Prostate gland (tissue), 2 donors: Measurements from ENCODE around the gene PIPOX. TPM values are rescaled to one million over a fixed set of nuclear protein-coding genes. Genes with fewer than 3 reads are reported as not detected.

ENCODE experiments used
- DNase-seq: peaks from one replicate; pipeline ENCODE4 v3.0.0-alpha.2; 2019; ENCODE audit warnings: low spot score
- H3K27ac ChIP-seq, 2 donors: fragments of 200-600 bp; sonication (generic); 2 replicates each; pipeline ENCODE4 v1.5.1; 2017 to 2019
- H3K27me3 ChIP-seq: fragments of 200-600 bp; sonication (generic); replicated peaks from 2 replicates; pipeline ENCODE4 v1.5.1; 2019; ENCODE audit not compliant: insufficient read depth
- H3K36me3 ChIP-seq, 2 donors: fragments of 200-600 bp; sonication (generic); 1 replicate in 1 of 2; 2 replicates in 1 of 2; pipeline versions ENCODE4 v1.5.1 to v1.8.1; 2017 to 2019
- H3K4me1 ChIP-seq: fragments of 200-600 bp; sonication (generic); replicated peaks from 2 replicates; pipeline ENCODE4 v1.5.1; 2019
- H3K4me3 ChIP-seq, 2 donors: fragments of 200-600 bp; sonication (generic); 2 replicates each; pipeline ENCODE4 v1.5.1; 2017 to 2019
- H3K9me3 ChIP-seq: fragments of 200-600 bp; sonication (generic); 2 replicates; pipeline ENCODE4 v1.5.1; 2017
- POLR2A ChIP-seq: fragments of 450-650 bp; IDR thresholded peaks from one replicate; pipeline ENCODE4 v1.6.1; 2016; ENCODE audit warnings: antibody characterized with exemption, mild to moderate bottlenecking
- POLR2AphosphoS5 ChIP-seq: sonication (generic); formaldehyde crosslinking; IDR thresholded peaks from one replicate; pipeline ENCODE4 v1.6.1; 2017; ENCODE audit warnings: antibody characterized with exemption
- WGBS: methylation state at CpG from one replicate; pipeline ENCODE4 v1.1.5; 2018; 5-methylcytosine and 5-hydroxymethylcytosine counted together
- intact Hi-C: fragments of 100-400 bp; cut with DNase I; formaldehyde crosslinking; loops from one replicate; pipeline ENCODE4 v1.14.2; 2022
- total RNA-seq, 2 donors: library from RNA; depleted of rRNA; stranded (reverse); fragments of >200 nt; gene quantifications; one replicate each; pipeline ENCODE4 v1.1.0, GENCODE V29; 2016
- TF ChIP-seq, protein P1 (sequence below), 4 experiments: fragments of 200-600 bp in 2 of 4; fragments of 450-650 bp in 2 of 4; sonication (generic) in 2 of 4; IDR thresholded peaks; 1 replicate in 3 of 4; 2 replicates in 1 of 4; pipeline ENCODE4 v1.5.1; 2016 to 2019; ENCODE audit warnings: antibody characterized with exemption in 4 of 4, mild to moderate bottlenecking in 2 of 4, moderate library complexity in 2 of 4

The PIPOX gene
- total RNA-seq, 2 donors from 2014 or later = 3.1 to 6.2 TPM

DNA sequence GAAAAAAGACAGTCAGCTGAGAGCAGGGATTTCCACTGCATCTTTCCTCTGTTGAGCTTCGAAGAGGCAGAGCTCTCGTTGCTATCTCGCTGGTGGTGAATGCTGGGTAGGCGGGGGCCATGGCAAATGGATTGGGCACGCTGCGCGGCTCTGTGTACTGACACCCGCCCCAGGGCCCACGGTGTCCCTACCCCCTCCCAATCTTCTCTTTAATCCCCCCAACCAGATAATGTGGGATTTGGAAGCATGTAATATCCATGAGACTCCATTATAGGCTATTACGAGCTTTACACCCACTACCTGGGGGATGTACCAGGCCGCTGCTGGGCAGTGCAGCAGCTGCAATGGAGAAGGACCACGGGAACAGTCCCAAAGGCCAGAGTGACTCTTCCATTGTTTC, 8.3 kb downstream of the PIPOX start:
- H3K27ac ChIP-seq = no peak overlapping the region
- TF ChIP-seq POLR2A = no peak
- no peak for TF ChIP-seq POLR2AphosphoS5
- TF ChIP-seq, protein P1, sequence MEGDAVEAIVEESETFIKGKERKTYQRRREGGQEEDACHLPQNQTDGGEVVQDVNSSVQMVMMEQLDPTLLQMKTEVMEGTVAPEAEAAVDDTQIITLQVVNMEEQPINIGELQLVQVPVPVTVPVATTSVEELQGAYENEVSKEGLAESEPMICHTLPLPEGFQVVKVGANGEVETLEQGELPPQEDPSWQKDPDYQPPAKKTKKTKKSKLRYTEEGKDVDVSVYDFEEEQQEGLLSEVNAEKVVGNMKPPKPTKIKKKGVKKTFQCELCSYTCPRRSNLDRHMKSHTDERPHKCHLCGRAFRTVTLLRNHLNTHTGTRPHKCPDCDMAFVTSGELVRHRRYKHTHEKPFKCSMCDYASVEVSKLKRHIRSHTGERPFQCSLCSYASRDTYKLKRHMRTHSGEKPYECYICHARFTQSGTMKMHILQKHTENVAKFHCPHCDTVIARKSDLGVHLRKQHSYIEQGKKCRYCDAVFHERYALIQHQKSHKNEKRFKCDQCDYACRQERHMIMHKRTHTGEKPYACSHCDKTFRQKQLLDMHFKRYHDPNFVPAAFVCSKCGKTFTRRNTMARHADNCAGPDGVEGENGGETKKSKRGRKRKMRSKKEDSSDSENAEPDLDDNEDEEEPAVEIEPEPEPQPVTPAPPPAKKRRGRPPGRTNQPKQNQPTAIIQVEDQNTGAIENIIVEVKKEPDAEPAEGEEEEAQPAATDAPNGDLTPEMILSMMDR (IDR thresholded peaks at IDR 0.05) = no peak
- 81% methylated on average over 12 of the region's 12 CpGs for WGBS
- no peaks in the 10 kb centered on the region for H3K36me3 ChIP-seq
- H3K4me1 ChIP-seq = no peaks in the 10 kb centered on the region
- intact Hi-C loops = no loop called here
- DNase-seq = no peak
- no peaks in the 10 kb centered on the region for H3K27me3 ChIP-seq
- H3K4me3 ChIP-seq = no peak overlapping the region
- H3K9me3 ChIP-seq = no peaks in the 10 kb centered on the region

DNA sequence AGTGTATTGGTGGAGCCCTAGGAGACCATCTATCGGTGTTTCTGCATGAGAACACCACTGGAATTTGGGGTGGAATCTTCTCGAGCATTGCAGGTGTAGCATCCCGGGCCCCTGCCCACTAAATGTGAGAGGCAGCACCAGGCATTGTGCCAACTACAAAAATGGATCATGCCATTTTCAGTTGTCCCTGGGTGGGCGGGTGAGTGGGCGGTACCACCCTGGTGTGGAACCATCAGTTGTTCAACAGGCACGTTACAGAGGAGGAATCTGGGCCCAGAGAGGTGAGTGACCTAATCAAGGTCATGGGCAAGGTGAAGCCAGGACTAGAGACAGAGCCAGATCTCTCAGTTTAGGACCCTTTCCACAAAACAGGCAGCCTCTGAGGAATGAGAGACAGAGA, 8.8 kb downstream of the PIPOX start:
- Histone ChIP-seq H3K4me3 (no peak overlapping the region), H3K27ac (no peak overlapping the region), H3K27me3 (no peaks in the 10 kb centered on the region), H3K36me3 (no peaks in the 10 kb centered on the region), H3K4me1 (no peaks in the 10 kb centered on the region), H3K9me3 (no peaks in the 10 kb centered on the region)
- DNase-seq = no peak
- no peak for TF ChIP-seq POLR2AphosphoS5
- intact Hi-C loops = no loop called here
- 83% methylated on average over 6 of the region's 6 CpGs for WGBS

DNA sequence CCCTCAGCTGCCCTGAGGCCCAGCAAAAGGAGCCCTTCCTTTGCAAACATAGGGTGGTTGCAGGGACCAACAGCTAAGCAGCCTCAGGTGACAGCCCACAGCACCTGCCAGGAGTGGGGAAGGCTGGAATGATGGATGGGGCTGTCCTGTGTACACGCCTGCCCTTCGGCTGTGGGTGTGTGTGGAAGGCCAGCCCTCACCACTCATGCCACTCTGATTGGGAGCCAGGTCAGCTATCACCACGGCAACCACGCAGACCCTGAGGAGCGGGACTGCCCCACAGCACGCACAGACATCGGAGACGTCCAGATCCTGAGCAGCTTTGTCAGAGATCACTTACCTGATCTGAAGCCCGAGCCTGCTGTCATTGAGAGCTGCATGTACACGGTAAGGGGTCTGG, 11.9 kb downstream of the PIPOX start:
- Histone ChIP-seq H3K36me3 (no peaks in the 10 kb centered on the region), H3K4me3 (no peak overlapping the region), H3K27me3 (no peaks in the 10 kb centered on the region), H3K4me1 (no peaks in the 10 kb centered on the region), H3K27ac (no peak overlapping the region), H3K9me3 (no peaks in the 10 kb centered on the region)
- no peak for DNase-seq
- intact Hi-C loops = no loop called here
- 72% methylated on average over 10 of the region's 10 CpGs for WGBS
- TF ChIP-seq POLR2AphosphoS5 (no peak), POLR2A (no peak)
- TF ChIP-seq, protein P1 (IDR thresholded peaks at IDR 0.05) = no peak

DNA sequence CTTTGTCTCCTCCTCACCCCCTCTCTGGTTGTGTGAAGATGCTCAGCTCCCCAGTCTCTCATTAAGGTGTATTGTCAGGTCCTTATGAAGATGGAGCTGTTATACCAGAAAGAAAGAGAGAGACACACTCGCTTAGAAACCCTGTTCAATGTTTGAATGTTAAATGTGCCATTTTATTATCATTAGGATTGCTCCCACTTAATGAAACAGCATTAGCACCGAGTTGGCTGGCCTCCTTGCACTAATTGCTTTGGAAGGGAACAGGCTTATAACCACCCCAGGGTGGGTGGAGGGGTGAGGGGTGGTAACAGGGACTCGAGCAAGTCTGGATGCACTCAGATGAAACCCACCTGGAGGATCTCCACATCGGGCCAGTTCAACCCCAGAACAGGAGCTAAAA, 14.4 kb downstream of the PIPOX start:
- no peaks in the 10 kb centered on the region for H3K4me1 ChIP-seq
- DNase-seq = no peak
- TF ChIP-seq, protein P1 (IDR thresholded peaks at IDR 0.05) = no peak
- TF ChIP-seq POLR2A = no peak
- TF ChIP-seq POLR2AphosphoS5 = no peak
- no peak overlapping the region for H3K4me3 ChIP-seq
- H3K27ac ChIP-seq = no peak overlapping the region
- H3K9me3 ChIP-seq = no peaks in the 10 kb centered on the region
- intact Hi-C loops = no loop called here
- H3K36me3 ChIP-seq = no peaks in the 10 kb centered on the region
- no peaks in the 10 kb centered on the region for H3K27me3 ChIP-seq
- 51% methylated on average over 4 of the region's 4 CpGs for WGBS

DNA sequence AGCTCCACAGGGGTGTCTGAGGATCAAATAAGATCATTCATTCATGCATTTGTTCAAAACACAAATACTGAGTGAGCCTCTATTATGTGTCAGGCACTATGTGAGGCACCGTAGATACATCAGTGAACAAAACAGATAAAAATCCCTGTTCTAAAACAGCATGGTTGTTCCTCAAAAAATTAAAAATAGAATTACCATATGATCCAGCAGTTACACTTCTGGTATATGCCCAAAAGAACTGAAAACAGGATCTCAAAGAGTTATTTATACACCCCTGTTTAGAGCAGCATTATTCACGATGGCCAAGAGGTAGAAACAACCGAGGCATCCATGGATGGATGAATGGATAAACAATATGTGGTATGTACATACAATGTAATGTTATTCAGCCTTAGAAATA, 15.4 kb downstream of the PIPOX start:
- intact Hi-C loops = no loop called here
- no peaks in the 10 kb centered on the region for H3K4me1 ChIP-seq
- no peak overlapping the region for H3K27ac ChIP-seq
- H3K9me3 ChIP-seq = no peaks in the 10 kb centered on the region
- H3K36me3 ChIP-seq = no peaks in the 10 kb centered on the region
- H3K27me3 ChIP-seq = no peaks in the 10 kb centered on the region
- WGBS = 88% methylated on average over 3 of the region's 3 CpGs
- no peak overlapping the region for H3K4me3 ChIP-seq
- TF ChIP-seq POLR2AphosphoS5 (no peak), POLR2A (no peak)
- TF ChIP-seq, protein P1 (IDR thresholded peaks at IDR 0.05) = no peak
- no peak for DNase-seq
